BLaER1 (cell line): Measurements from ENCODE around the gene SIK3.

Experiments
- H3K27ac ChIP-seq: shearing (Covaris generic); formaldehyde crosslinking; 2 replicates; pipeline ENCODE4 v1.8.1; 2022
- H3K27me3 ChIP-seq: shearing (Covaris generic); formaldehyde crosslinking; 2 replicates; pipeline ENCODE4 v1.8.1; 2022
- H3K36me3 ChIP-seq: shearing (Covaris generic); formaldehyde crosslinking; 2 replicates; pipeline ENCODE4 v1.8.1; 2022
- H3K4me1 ChIP-seq: shearing (Covaris generic); formaldehyde crosslinking; 2 replicates; pipeline ENCODE4 v1.8.1; 2022
- H3K4me2 ChIP-seq: shearing (Covaris generic); formaldehyde crosslinking; 2 replicates; pipeline ENCODE4 v1.8.1; 2022
- H3K4me3 ChIP-seq: shearing (Covaris generic); formaldehyde crosslinking; 2 replicates; pipeline ENCODE4 v1.8.1; 2022
- H3K9ac ChIP-seq: shearing (Covaris generic); formaldehyde crosslinking; 2 replicates; pipeline ENCODE4 v1.8.1; 2022
- H3K9me3 ChIP-seq: shearing (Covaris generic); formaldehyde crosslinking; 2 replicates; pipeline ENCODE4 v1.8.1; 2022
- H4K20me1 ChIP-seq: shearing (Covaris generic); formaldehyde crosslinking; 2 replicates; pipeline ENCODE4 v1.8.1; 2022
- Cebpa-rat ChIP-seq: shearing (Covaris generic); IDR thresholded peaks from 2 replicates; pipeline ENCODE4 v1.8.1; 2022

SIK3 gene

DNA sequence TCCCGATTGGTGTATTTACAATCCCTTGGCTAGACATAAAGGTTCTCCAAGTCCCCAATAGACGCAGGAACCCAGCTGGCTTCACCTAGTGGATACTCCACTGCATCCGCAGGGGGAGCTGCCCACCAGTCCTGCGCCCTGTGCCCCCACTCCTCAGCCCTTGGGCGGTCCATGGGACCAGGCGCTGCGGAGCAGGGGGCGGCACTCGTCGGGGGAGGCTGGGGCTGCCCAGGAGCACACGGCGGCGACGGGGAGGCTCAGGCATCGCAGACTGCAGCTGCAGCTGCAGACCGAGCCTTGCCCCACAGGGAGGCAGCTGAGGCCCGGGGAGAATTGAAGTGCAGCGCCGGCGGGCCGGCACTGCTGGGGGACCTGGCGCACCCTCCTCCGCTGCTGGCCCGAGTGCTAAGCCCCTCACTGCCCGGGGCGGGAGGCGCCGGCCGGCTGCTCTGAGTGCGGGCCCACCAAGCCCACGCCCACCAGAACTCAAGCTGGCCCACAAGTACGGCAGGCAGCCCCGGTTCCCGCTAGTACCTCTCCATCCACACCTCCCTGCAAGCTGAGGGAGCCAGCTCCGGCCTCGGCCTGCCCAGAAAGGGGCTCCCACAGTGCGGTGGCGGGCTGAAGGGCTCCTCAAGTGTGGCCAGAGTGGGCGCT is 12.2 kb upstream of the SIK3 start:
- Histone ChIP-seq H3K9ac (no peak overlapping the region), H3K4me1 (no peaks in the 10 kb centered on the region), H3K4me3 (no peak overlapping the region), H3K27me3 (no peaks in the 10 kb centered on the region), H3K4me2 (no peak overlapping the region), H3K9me3 (peaks cover 8% of the 10 kb centered on the region; the same call in 1 of the 2 replicates), H4K20me1 (no peaks in the 10 kb centered on the region), H3K36me3 (no peaks in the 10 kb centered on the region), H3K27ac (no peak overlapping the region)
- TF ChIP-seq Cebpa-rat, result no peak

DNA sequence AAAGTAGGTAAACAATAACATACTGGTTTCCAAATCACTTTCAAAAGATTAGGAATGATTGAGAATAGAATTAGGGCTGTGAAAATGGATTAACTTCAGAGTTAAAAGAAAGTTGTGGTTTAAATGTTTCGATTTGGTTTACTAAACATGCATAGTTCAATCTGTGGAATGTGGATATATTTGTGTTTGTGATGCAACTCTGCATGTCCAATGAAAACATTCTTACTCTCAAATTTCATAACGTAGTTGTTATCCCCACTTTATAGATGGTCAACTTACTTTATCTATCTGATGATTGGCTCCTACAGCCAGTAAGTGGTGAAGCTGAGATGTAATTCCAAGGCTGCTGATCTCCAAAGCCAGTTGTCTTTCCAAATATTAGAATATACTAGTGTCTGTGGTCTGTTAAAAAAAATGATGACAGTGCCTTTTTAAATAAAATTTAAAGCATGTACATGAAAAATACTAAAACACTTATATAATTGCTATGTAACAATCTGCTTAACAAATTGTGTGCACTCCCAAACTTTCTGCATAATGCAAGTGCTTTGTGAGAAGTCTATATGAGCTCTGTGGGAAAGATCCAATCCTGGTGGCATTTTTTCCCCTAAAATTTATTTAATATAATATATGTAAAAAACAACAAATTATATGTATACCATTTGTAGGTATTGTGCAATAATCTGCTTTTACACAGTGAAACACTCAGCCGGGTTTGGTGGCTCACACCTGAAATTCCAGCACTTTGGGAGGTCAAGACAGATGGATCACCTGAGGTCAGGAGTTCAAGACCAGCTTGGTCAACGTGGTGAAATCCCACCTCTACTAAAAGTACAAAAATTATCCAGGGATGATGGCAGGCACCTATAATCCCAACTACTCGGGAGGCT is 9.7 kb upstream of the SIK3 start:
- no peaks in the 10 kb centered on the region for H3K4me1 ChIP-seq
- H4K20me1 ChIP-seq, result no peaks in the 10 kb centered on the region
- no peak overlapping the region for H3K4me3 ChIP-seq
- no peaks in the 10 kb centered on the region for H3K36me3 ChIP-seq
- no peak overlapping the region for H3K27ac ChIP-seq
- peaks cover 8% of the 10 kb centered on the region; the same call in 1 of the 2 replicates for H3K9me3 ChIP-seq
- peak; percentile 83 for TF ChIP-seq Cebpa-rat
- H3K4me2 ChIP-seq, result no peak overlapping the region
- no peak overlapping the region for H3K9ac ChIP-seq
- no peaks in the 10 kb centered on the region for H3K27me3 ChIP-seq

DNA sequence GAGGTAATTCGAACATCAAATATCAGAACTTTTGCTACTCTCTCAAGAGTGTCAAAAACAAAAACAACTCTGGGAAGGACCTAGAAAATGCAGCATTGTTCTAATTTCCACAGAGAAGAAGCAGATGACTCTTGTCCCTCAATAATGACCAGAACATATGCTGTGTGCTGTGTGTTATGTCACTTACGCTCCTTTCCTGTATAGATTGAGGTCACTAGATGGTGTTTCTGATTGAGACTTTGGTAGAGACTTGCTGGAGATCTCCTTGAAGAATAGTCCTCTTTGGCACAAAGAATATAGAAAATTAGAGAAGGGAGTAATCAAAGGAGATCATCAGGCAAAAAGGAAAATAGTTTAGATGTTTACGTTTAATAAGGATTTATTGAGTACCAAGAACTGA is 2.3 kb upstream of the SIK3 start:
- Histone ChIP-seq H3K9ac (no peak overlapping the region), H3K9me3 (no peaks in the 10 kb centered on the region), H4K20me1 (peaks cover 21% of the 10 kb centered on the region), H3K27ac (no peak overlapping the region), H3K36me3 (no peaks in the 10 kb centered on the region), H3K4me1 (peaks cover 35% of the 10 kb centered on the region), H3K4me2 (no peak overlapping the region), H3K27me3 (no peaks in the 10 kb centered on the region), H3K4me3 (no peak overlapping the region)
- no peak for TF ChIP-seq Cebpa-rat

DNA sequence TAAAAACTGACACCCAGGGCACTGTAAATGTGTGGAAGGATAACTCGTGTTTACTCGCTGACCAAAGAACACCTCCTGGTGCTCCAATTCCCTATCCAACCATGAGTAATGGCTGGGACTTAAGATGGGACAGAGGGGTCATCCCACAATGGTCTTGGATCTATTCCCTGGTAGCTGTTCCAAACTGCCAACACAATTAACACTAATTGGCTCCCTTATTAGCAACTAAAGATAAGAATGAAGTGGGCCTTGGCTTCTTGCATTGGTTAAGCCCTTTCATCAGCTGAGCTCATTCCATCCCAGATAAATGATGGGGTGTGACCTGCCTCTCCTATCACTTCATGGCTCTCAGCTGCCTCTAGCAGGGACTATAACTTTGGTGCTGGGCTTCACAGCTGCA is 1.5 kb upstream of the SIK3 start:
- Histone ChIP-seq H3K27me3 (no peaks in the 10 kb centered on the region), H3K4me1 (peaks cover 44% of the 10 kb centered on the region), H3K9ac (no peak overlapping the region), H3K4me3 (no peak overlapping the region), H3K4me2 (peak overlapping the region; percentile 99), H4K20me1 (peaks cover 30% of the 10 kb centered on the region), H3K36me3 (no peaks in the 10 kb centered on the region), H3K9me3 (no peaks in the 10 kb centered on the region), H3K27ac (no peak overlapping the region)
- TF ChIP-seq Cebpa-rat, result no peak

DNA sequence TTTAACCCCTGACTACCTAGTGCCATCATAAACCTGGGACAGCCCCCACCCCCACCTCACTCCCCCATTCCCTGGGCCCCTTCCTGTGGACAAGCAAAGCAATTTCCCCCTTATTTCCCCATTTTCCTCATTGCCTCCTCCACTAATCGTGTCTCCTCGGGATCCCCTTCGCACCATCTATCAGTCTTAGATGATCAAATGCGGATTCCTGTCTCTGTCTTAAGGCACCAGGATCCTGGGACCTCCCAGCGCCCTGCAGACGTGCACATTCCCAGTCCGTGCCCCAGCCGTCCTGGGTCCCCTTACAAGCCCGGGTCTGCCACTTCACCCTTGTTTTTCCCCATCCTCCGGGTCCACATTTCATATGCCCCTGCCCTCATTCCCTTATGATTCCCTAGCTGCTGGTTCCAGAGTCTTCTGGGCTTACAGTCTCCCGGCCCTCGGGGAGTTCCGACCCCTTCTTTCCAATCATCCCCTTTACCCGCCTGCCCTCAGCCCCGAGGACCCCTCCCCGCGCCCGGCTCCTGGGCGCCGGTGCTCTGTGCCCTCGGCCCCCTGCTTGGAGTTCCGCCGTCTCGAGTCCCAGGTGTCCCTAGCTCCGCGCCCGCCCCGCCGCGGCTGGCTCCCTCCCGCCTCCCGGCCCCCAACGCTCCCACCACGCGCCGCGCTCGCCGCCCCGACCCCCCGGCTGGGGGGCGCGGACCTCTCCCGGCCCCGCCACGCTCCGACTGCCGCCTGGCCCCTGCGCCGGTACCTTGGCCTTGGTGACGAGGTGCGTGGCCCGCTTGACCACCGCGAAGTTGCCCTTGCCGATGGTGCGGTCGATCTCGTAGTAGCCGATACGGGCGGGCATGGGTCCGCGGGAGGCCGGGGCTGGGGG is 599 bp downstream of the SIK3 start:
- Histone ChIP-seq H3K9ac (peak overlapping the region; percentile 96), H3K4me3 (peak overlapping the region; percentile 93), H3K36me3 (no peaks in the 10 kb centered on the region), H3K4me2 (peak overlapping the region; percentile 95), H3K27me3 (no peaks in the 10 kb centered on the region), H3K9me3 (no peaks in the 10 kb centered on the region), H4K20me1 (peaks cover 51% of the 10 kb centered on the region), H3K4me1 (peaks cover 51% of the 10 kb centered on the region), H3K27ac (peak overlapping the region; percentile 95)
- TF ChIP-seq Cebpa-rat, result no peak

DNA sequence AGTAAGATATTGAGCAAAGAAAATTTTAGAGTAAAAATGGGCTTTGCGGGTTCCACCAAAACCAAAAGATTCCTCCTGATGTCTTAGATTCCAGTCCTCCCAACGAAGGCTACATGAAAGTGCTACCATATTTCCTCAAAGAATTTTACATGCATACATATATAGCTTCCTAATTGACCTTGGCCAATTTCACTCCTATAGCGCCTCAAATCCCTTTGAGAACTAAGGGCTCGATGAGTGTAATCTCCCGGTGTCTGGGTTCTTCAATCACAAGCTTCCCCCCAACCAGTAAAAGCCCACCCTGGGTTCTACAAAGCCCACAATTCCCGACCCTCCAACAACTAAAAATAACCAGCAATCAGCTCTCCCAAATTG is 1.2 kb downstream of the SIK3 start:
- Histone ChIP-seq H3K4me1 (peaks cover 51% of the 10 kb centered on the region), H3K36me3 (no peaks in the 10 kb centered on the region), H3K27me3 (no peaks in the 10 kb centered on the region), H3K9me3 (no peaks in the 10 kb centered on the region), H3K9ac (peak overlapping the region; percentile 96; the same call in 1 of the 2 replicates), H3K4me3 (peak overlapping the region; percentile 93), H4K20me1 (peaks cover 57% of the 10 kb centered on the region), H3K4me2 (peak overlapping the region; percentile 95), H3K27ac (no peak overlapping the region)
- TF ChIP-seq Cebpa-rat, result no peak

DNA sequence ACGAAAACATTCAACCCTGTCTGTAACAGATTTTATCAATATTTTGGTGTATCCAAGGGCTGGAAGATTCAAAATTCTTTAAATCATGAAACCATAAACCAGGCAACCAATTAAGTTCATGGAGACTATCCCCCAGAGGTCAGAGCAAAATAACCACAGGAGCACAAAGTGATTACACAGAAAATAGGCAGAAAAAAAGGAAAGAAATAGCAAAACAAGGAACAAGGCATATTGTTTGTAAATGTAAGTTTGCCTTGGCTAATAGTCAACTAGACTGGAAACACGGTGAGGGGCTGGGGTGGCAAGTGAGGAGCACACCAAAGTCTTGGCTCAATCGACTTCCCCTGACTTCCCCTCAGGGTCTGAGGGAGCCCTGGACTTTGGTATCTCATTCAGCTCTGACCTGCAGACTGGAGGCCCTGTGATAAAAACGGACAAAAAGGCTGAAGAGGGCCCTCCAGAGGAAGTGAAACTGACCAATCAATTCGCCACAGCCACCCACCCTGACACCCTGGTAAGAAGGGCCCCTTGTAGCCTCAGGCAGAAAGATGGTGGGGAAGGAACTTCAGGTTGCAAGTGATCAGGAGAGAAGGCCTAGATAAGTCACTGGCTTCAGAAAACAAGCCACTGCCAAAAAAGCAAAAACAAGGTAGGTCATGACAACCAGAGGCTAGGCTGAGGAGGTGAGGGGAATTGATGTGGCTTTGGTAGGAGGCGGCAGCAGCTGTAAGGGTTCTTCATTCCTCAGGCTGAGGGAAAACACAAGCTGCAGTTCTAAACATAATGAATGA is 1.8 kb downstream of the SIK3 start:
- Histone ChIP-seq H3K9ac (no peak overlapping the region), H3K27me3 (no peaks in the 10 kb centered on the region), H3K36me3 (no peaks in the 10 kb centered on the region), H4K20me1 (peaks cover 63% of the 10 kb centered on the region), H3K4me3 (peak overlapping the region; percentile 93), H3K4me2 (peak overlapping the region; percentile 95), H3K4me1 (peaks cover 51% of the 10 kb centered on the region), H3K9me3 (no peaks in the 10 kb centered on the region), H3K27ac (no peak overlapping the region)
- no peak for TF ChIP-seq Cebpa-rat

DNA sequence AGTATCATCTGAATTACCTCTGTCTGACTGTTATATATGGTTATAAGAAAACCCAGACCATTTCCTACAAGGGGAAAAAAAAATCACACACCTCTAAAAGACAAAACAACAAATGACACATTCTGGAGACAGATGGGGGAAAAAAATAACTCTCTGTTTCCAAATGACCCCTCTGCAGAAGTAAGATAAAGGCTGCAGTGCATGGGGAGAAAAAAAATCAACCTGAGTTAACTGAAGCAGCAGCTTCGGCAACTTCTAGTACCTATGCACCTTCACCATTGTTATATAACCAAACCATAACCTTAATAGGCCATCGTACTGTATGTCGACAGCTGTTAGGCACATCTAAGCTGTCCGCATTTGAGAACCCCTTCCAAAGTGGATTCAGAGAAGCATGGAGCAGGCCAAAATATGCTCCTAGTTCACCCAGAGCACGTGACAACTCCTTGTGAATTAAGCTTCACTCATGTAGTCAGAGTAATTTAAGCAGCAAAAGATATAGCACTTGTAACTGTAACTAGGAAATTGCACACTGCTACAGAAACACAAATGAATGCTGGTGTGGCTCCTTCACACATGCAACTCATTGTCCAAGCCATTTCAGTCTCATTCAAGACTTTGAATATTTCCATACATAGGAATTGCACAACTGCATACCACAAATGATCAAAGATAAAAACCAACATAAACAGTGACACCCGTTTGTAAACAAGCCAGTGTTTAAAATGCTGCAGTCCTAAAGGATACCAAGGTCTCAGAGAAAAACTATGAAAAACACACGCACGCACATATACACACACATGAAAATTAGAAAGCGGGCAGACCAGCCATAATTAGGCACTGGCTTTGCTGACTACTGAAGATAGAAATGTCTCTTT is 2.7 kb downstream of the SIK3 start:
- no peak for TF ChIP-seq Cebpa-rat
- Histone ChIP-seq H3K4me3 (no peak overlapping the region), H3K27ac (no peak overlapping the region), H3K9ac (no peak overlapping the region), H3K4me2 (peak overlapping the region; percentile 95), H4K20me1 (peaks cover 71% of the 10 kb centered on the region), H3K27me3 (no peaks in the 10 kb centered on the region), H3K9me3 (no peaks in the 10 kb centered on the region), H3K4me1 (peaks cover 51% of the 10 kb centered on the region), H3K36me3 (no peaks in the 10 kb centered on the region)
